Activated naive CD8-positive, alpha-beta T cell treated with anti-CD3 and anti-CD28 coated beads for 36 hours (primary cell): ENCODE data around the gene SIPA1L3. TPM values are rescaled to one million over a fixed set of nuclear protein-coding genes. Genes with fewer than 3 reads are reported as not detected.
"Not testable (repeated sequence)": the region's sequence is repeated elsewhere in the genome, so short reads cannot be mapped to it uniquely, and the experiment has no call there.

ENCODE experiments used
- DNase-seq: peaks from one replicate; pipeline ENCODE4 v3.0.0; 2021
- H3K27ac Mint-ChIP-seq: one replicate; pipeline ENCODE4 v1.8.0; 2022; ENCODE audit warnings: mild to moderate bottlenecking, moderate library complexity, mixed read lengths
- H3K27me3 Mint-ChIP-seq: one replicate; pipeline ENCODE4 v1.8.0; 2022; ENCODE audit warnings: mild to moderate bottlenecking, mixed read lengths
- H3K36me3 Mint-ChIP-seq: one replicate; pipeline ENCODE4 v1.8.0; 2021; ENCODE audit warnings: mild to moderate bottlenecking, mixed read lengths
- H3K4me1 Mint-ChIP-seq: one replicate; pipeline ENCODE4 v1.8.0; 2021; ENCODE audit warnings: mixed read lengths
- H3K4me3 Mint-ChIP-seq: one replicate; pipeline ENCODE4 v1.8.0; 2022; ENCODE audit warnings: mild to moderate bottlenecking, moderate library complexity, mixed read lengths
- H3K9me3 Mint-ChIP-seq: one replicate; pipeline ENCODE4 v1.8.0; 2022; ENCODE audit warnings: mixed read lengths
- total RNA-seq, 2 experiments: library from RNA; stranded (reverse); gene quantifications; one replicate each; pipeline ENCODE4 v1.2.3, GENCODE V29; 2021

SIPA1L3 gene
- total RNA-seq, 2 experiments from 2014 or later: 9.1 to 9.7 TPM

- Mint-ChIP-seq H3K4me1 (peaks cover 5% of the 10 kb centered on the region), H3K27ac (no peak overlapping the region), H3K4me3 (no peak overlapping the region), H3K9me3 (no peaks in the 10 kb centered on the region), H3K36me3 (no peaks in the 10 kb centered on the region), H3K27me3 (no peaks in the 10 kb centered on the region)
- peak; percentile 74 for DNase-seq
These were observed 4.3 kb upstream of the SIPA1L3 start for GRCh38 chr19:37902668-37903067.

GRCh38 chr19:37903096-37903495, 3.9 kb upstream of the SIPA1L3 start:
- Mint-ChIP-seq H3K36me3 (no peaks in the 10 kb centered on the region), H3K27ac (no peak overlapping the region), H3K27me3 (no peaks in the 10 kb centered on the region), H3K9me3 (no peaks in the 10 kb centered on the region), H3K4me3 (no peak overlapping the region), H3K4me1 (peaks cover 7% of the 10 kb centered on the region)
- DNase-seq: no peak

- Mint-ChIP-seq H3K27me3 (no peaks in the 10 kb centered on the region), H3K4me3 (peak within 1 kb of the TSS; percentile 82)
- DNase-seq: peak; percentile 48
These were observed 801 bp upstream of the SIPA1L3 start, which contains the start of gene WDR87 for GRCh38 chr19:37905946-37906868. WDR87 (minus strand) TSS chr19:37906594; CDS start chr19:37898239, 8,355 bp downstream.

GRCh38 chr19:37907735-37908455, 887 bp downstream of the SIPA1L3 start:
- Mint-ChIP-seq H3K4me1 (peaks cover 21% of the 10 kb centered on the region), H3K27ac (peak overlapping the region; percentile 9), H3K36me3 (no peaks in the 10 kb centered on the region), H3K27me3 (no peaks in the 10 kb centered on the region), H3K4me3 (peak overlapping the region; percentile 82), H3K9me3 (no peaks in the 10 kb centered on the region)
- DNase-seq: no peak

More at GRCh38 chr19:37905946-37906868, 801 bp upstream of the SIPA1L3 start, which contains the start of gene WDR87:
- Mint-ChIP-seq H3K9me3 (no peaks in the 10 kb centered on the region), H3K4me1 (peaks cover 21% of the 10 kb centered on the region), H3K36me3 (no peaks in the 10 kb centered on the region), H3K27ac (peak within 1 kb of the TSS; percentile 81)

- DNase-seq: no peak
- Mint-ChIP-seq H3K36me3 (no peaks in the 10 kb centered on the region), H3K4me1 (peaks cover 22% of the 10 kb centered on the region), H3K27ac (no peak overlapping the region), H3K9me3 (no peaks in the 10 kb centered on the region), H3K4me3 (no peak overlapping the region), H3K27me3 (no peaks in the 10 kb centered on the region)
These were observed 2.7 kb downstream of the SIPA1L3 start for GRCh38 chr19:37909661-37910199.

- DNase-seq: no peak
- no peak overlapping the region for H3K4me3 Mint-ChIP-seq
- no peaks in the 10 kb centered on the region for H3K27me3 Mint-ChIP-seq
- peaks cover 11% of the 10 kb centered on the region for H3K4me1 Mint-ChIP-seq
- H3K27ac Mint-ChIP-seq: peak overlapping the region; percentile 63
- peaks cover 8% of the 10 kb centered on the region for H3K36me3 Mint-ChIP-seq
- no peaks in the 10 kb centered on the region for H3K9me3 Mint-ChIP-seq
These were observed 7.9 kb downstream of the SIPA1L3 start for GRCh38 chr19:37914908-37915307.

- Mint-ChIP-seq H3K4me3 (no peak overlapping the region), H3K27me3 (no peaks in the 10 kb centered on the region), H3K9me3 (no peaks in the 10 kb centered on the region), H3K36me3 (peaks cover 10% of the 10 kb centered on the region), H3K27ac (peak overlapping the region; percentile 9), H3K4me1 (peaks cover 14% of the 10 kb centered on the region)
- DNase-seq: no peak
These were observed 13.8 kb downstream of the SIPA1L3 start for GRCh38 chr19:37920591-37921450.

- H3K27me3 Mint-ChIP-seq, H3K4me3 Mint-ChIP-seq, DNase-seq: not testable (repeated sequence)
These were observed 17.6 kb downstream of the SIPA1L3 start for GRCh38 chr19:37924573-37924972.

GRCh38 chr19:37925212-37925611, 18.2 kb downstream of the SIPA1L3 start:
- Mint-ChIP-seq H3K27ac (no peak overlapping the region), H3K36me3 (peaks cover 3% of the 10 kb centered on the region), H3K4me1 (peaks cover 13% of the 10 kb centered on the region), H3K9me3 (no peaks in the 10 kb centered on the region), H3K4me3 (no peak overlapping the region), H3K27me3 (no peaks in the 10 kb centered on the region)
- DNase-seq: no peak

More at GRCh38 chr19:37924573-37924972, 17.6 kb downstream of the SIPA1L3 start:
- not testable (repeated sequence) for H3K9me3 Mint-ChIP-seq, H3K27ac Mint-ChIP-seq, H3K36me3 Mint-ChIP-seq
- H3K4me1 Mint-ChIP-seq: peaks cover 14% of the 10 kb centered on the region

GRCh38 chr19:37926255-37926654, 19.2 kb downstream of the SIPA1L3 start:
- H3K27me3 Mint-ChIP-seq: no peaks in the 10 kb centered on the region
- H3K27ac Mint-ChIP-seq: no peak overlapping the region
- no peaks in the 10 kb centered on the region for H3K9me3 Mint-ChIP-seq
- peaks cover 3% of the 10 kb centered on the region for H3K4me1 Mint-ChIP-seq
- no peak for DNase-seq
- peaks cover 5% of the 10 kb centered on the region for H3K36me3 Mint-ChIP-seq
- H3K4me3 Mint-ChIP-seq: no peak overlapping the region

GRCh38 chr19:37926711-37927110, 19.7 kb downstream of the SIPA1L3 start:
- H3K4me1 Mint-ChIP-seq: peaks cover 2% of the 10 kb centered on the region
- H3K4me3 Mint-ChIP-seq: no peak overlapping the region
- H3K9me3 Mint-ChIP-seq: no peaks in the 10 kb centered on the region
- H3K27me3 Mint-ChIP-seq: no peaks in the 10 kb centered on the region
- peaks cover 6% of the 10 kb centered on the region for H3K36me3 Mint-ChIP-seq
- no peak for DNase-seq
- H3K27ac Mint-ChIP-seq: no peak overlapping the region

GRCh38 chr19:37928527-37929286, 21.7 kb downstream of the SIPA1L3 start:
- Mint-ChIP-seq H3K36me3 (peaks cover 10% of the 10 kb centered on the region), H3K27me3 (no peaks in the 10 kb centered on the region), H3K4me3 (no peak overlapping the region), H3K9me3 (no peaks in the 10 kb centered on the region), H3K27ac (peak overlapping the region; percentile 22), H3K4me1 (peaks cover 10% of the 10 kb centered on the region)
- DNase-seq: no peak

- Mint-ChIP-seq H3K27ac (no peak overlapping the region), H3K4me1 (peaks cover 10% of the 10 kb centered on the region), H3K4me3 (no peak overlapping the region), H3K27me3 (no peaks in the 10 kb centered on the region), H3K9me3 (no peaks in the 10 kb centered on the region), H3K36me3 (peaks cover 18% of the 10 kb centered on the region)
- DNase-seq: no peak
These were observed 22.4 kb downstream of the SIPA1L3 start for GRCh38 chr19:37929355-37929923.
